ENCODE data around the gene WWOX. TPM values are rescaled to one million over a fixed set of nuclear protein-coding genes. Genes with fewer than 3 reads are reported as not detected.

Gene WWOX
- total and polyA plus RNA-seq, 2 donors (not counting 3 experiments of a cell fraction or from before 2014, with no cell fraction given) = 6.2 to 12.5 TPM

DNA sequence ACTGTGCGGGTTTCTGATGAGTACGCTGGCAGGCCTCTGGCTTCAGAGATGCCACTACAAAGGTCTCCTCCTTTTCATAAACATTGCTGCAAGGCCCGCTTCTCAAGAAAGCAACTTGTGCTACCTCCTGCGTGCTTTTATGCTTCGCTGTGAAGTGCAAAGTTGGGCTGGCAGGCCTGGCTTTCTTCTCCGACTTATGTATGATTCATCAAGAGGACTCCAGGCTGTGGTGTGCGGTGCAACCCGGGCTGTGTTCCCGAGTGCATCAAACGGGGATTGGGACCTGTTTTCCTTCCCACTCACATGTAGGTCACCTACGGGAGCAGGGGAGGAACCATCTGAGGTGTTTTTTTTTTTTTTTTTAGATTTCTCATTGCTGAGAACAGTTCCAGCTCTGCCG lies 534.1 kb downstream of the WWOX start:
- no peaks in the 10 kb centered on the region for H3K4me1 ChIP-seq (ENCODE audit: control insufficient read depth, extremely low read depth, insufficient read depth, low read length)
- no peaks in the 10 kb centered on the region for H3K9me1 ChIP-seq (replicated peaks; ENCODE audit: control insufficient read depth, extremely low read depth, insufficient read depth, low read length)
- no peaks in the 10 kb centered on the region for H4K20me1 ChIP-seq (replicated peaks; ENCODE audit: control insufficient read depth, extremely low read depth, insufficient read depth, low read length)
- TF ChIP-seq MYC (IDR thresholded peaks at IDR 0.05; ENCODE audit: low read depth, low read length) (no peak), FOS (IDR thresholded peaks at IDR 0.05; ENCODE audit: borderline replicate concordance, insufficient read depth, low read length) (no peak), POLR2A (IDR thresholded peaks at IDR 0.05; ENCODE audit: low read depth, low read length) (no peak), JUN (IDR thresholded peaks at IDR 0.05; ENCODE audit: borderline replicate concordance, insufficient read depth, insufficient read length, low read depth) (no peak), POLR2AphosphoS5 (IDR thresholded peaks at IDR 0.05; ENCODE audit: insufficient read depth, low read depth, low read length) (no peak), EZH2 (IDR thresholded peaks at IDR 0.05; ENCODE audit: borderline replicate concordance, low read depth, low read length, severe bottlenecking) (no peak), GATA2 (IDR thresholded peaks at IDR 0.05; ENCODE audit: insufficient read depth, insufficient read length, low read depth, low read length) (no peak)
- TF ChIP-seq, protein P1, sequence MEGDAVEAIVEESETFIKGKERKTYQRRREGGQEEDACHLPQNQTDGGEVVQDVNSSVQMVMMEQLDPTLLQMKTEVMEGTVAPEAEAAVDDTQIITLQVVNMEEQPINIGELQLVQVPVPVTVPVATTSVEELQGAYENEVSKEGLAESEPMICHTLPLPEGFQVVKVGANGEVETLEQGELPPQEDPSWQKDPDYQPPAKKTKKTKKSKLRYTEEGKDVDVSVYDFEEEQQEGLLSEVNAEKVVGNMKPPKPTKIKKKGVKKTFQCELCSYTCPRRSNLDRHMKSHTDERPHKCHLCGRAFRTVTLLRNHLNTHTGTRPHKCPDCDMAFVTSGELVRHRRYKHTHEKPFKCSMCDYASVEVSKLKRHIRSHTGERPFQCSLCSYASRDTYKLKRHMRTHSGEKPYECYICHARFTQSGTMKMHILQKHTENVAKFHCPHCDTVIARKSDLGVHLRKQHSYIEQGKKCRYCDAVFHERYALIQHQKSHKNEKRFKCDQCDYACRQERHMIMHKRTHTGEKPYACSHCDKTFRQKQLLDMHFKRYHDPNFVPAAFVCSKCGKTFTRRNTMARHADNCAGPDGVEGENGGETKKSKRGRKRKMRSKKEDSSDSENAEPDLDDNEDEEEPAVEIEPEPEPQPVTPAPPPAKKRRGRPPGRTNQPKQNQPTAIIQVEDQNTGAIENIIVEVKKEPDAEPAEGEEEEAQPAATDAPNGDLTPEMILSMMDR (IDR thresholded peaks at IDR 0.05; ENCODE audit: extremely low read depth in 1 of 2, insufficient read depth in 1 of 2, low read depth in 1 of 2, low read length in 2 of 2) = no peak
- TF ChIP-seq, protein P2, sequence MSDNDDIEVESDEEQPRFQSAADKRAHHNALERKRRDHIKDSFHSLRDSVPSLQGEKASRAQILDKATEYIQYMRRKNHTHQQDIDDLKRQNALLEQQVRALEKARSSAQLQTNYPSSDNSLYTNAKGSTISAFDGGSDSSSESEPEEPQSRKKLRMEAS (IDR thresholded peaks at IDR 0.05; ENCODE audit: insufficient read depth, insufficient read length) = no peak
- POLR2A ChIA-PET = no interaction called here
- dilution Hi-C loops (cut with MboI; ENCODE audit: extremely low pct_ligation_motif_present, low sequenced_read_pairs) (no loop called here), intact Hi-C loops (cut with micrococcal nuclease) (no loop called here)
- DNase-seq (ENCODE audit: low read depth, low spot score) (no peak), FAIRE-seq (no peak)
- CTCF ChIA-PET = no interaction called here
- BruUV-seq (replicated peaks) = no TSS peak
- no peaks in the 10 kb centered on the region for H3K36me3 ChIP-seq (ENCODE audit: control insufficient read depth in 2 of 2, extremely low read depth in 1 of 2, insufficient read depth in 2 of 2, low read length in 2 of 2)
- H3K9me3 ChIP-seq (replicated peaks; ENCODE audit: control insufficient read depth, insufficient read depth, low read length) = no peaks in the 10 kb centered on the region
- no peak overlapping the region for H3K4me3 ChIP-seq (replicated peaks in 1 of 3; ENCODE audit: insufficient read depth in 1 of 3, low read depth in 1 of 3, low read length in 3 of 3)
- H2AFZ ChIP-seq (ENCODE audit: low read depth, low read length) = no peak overlapping the region
- H3K9ac ChIP-seq (replicated peaks; ENCODE audit: extremely low read depth, insufficient read depth, low read length) = no peak overlapping the region
- no peak overlapping the region for H3K4me2 ChIP-seq (ENCODE audit: insufficient read depth, low read length)
- H3K79me2 ChIP-seq (ENCODE audit: control insufficient read depth, insufficient read depth, low read length) = no peaks in the 10 kb centered on the region
- no peaks in the 10 kb centered on the region for H3K27me3 ChIP-seq (ENCODE audit: control insufficient read depth in 2 of 2, insufficient read depth in 2 of 2, low read length in 2 of 2)
- H3K27ac ChIP-seq (ENCODE audit: insufficient read depth, low read depth, low read length) = no peak overlapping the region
